Right renal cortex interstitium (tissue), 3 donors: ENCODE measurements around the gene THBS3. TPM values are rescaled to one million over a fixed set of nuclear protein-coding genes. Genes with fewer than 3 reads are reported as not detected.
"Not testable (repeated sequence)": the region's sequence is repeated elsewhere in the genome, so short reads cannot be mapped to it uniquely, and the experiment has no call there.

Source experiments
- DNase-seq, 3 donors: peaks; one replicate each; pipeline ENCODE4 v3.0.0-alpha.2; 2013; ENCODE audit warnings: low read depth in 3 of 3, low spot score in 2 of 3
- polyA plus RNA-seq, 3 donors: library from polyadenylated mRNA; unstranded; fragments of 120-200 nt; gene quantifications; one replicate each; pipeline ENCODE4 v1.2.1, GENCODE V29; 2013; ENCODE audit not compliant: insufficient read length in 3 of 3

Gene THBS3
- polyA plus RNA-seq, 3 donors, result 29.3 to 34.9 (median 31.9) TPM

DNA sequence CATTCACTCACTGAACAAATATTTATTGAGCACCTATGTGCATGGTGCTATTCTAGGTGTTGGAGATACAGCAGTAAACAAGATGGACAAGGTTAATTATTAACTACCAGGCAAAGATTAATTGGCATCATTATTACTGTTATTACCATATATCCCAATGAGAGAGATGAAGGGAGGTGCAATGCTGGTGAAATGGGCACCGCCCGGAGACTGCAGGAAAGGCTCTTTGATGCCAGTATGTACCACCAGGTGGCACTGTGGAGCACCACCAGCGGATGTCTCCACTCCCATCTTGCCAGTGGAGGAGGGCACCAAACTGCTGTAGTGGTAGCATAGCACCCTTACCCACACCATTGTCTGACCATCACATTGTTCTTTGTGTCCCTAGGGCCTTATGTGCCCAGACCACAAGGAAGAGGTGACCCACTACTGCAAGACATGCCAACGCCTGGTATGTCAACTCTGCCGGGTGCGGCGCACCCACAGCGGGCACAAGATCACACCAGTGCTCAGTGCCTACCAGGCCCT is 31.1 kb downstream of the THBS3 start:
- DNase-seq, result no peak

- DNase-seq, result no peak
Measured at GRCh38 chr1:155175927-155176371, 31.7 kb downstream of the THBS3 start.

DNA sequence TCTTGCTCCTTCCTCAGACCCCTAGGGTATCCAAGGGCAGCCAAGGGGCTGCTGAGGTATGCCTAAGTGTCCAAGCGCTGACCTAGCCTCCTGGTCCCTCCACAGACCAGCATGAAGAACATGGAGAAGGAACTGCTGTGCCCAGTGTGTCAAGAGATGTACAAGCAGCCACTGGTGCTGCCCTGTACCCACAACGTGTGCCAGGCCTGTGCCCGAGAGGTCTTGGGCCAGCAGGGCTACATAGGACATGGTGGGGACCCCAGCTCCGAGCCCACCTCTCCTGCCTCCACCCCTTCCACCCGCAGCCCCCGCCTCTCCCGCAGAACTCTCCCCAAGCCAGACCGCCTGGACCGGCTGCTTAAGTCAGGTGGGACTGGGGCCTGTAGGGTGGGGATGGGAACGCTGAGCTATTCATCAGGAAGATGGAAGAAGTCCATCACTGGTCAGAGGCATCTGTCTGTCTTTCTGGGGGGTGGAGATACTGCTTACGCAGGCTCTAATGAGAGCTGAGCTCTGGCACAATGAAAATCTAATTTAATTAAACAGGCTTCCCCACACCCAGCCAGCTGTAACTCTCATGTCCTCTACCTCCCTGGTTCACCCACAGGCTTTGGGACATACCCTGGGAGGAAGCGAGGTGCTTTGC is 32.3 kb downstream of the THBS3 start:
- DNase-seq, result no peak

GRCh38 chr1:155174324-155175280 is 33.1 kb downstream of the THBS3 start:
- no peak for DNase-seq

GRCh38 chr1:155173478-155174323 is 34.0 kb downstream of the THBS3 start, which contains the start of gene TRIM46:
Gene TRIM46, plus strand, starts transcription at chr1:155173849. Its CDS starts 118 bp downstream, at chr1:155173967.
- DNase-seq, result no peak

- peak in 2 of 3 donors; percentile 93 for DNase-seq
Measured at GRCh38 chr1:155172732-155173477, 34.8 kb downstream of the THBS3 start, which contains the start of gene KRTCAP2. Gene KRTCAP2, minus strand, starts transcription at chr1:155173304. Its CDS starts 80 bp downstream, at chr1:155173224.

- DNase-seq, result no peak
Measured at GRCh38 chr1:155171836-155172731, 35.6 kb downstream of the THBS3 start.

DNA sequence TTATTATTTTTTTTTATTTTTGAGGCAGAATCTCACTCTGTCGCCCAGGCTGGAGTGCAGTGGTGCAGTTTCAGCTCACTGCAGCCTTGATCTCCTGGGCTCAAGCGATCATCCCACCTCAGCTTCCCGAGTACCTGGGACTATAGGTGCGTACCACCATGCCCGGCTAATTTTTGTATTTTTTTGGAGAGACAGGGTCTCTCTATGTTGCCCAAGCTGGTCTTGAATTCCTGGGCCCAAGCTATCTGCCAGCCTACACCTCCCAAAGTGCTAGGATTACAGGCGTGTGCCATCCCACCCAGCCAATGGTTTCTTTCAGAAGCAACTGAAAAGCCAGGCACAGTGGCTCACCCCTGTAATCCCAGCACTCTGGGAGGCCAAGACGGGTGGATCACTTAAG is 36.9 kb downstream of the THBS3 start:
- no peak for DNase-seq

DNA sequence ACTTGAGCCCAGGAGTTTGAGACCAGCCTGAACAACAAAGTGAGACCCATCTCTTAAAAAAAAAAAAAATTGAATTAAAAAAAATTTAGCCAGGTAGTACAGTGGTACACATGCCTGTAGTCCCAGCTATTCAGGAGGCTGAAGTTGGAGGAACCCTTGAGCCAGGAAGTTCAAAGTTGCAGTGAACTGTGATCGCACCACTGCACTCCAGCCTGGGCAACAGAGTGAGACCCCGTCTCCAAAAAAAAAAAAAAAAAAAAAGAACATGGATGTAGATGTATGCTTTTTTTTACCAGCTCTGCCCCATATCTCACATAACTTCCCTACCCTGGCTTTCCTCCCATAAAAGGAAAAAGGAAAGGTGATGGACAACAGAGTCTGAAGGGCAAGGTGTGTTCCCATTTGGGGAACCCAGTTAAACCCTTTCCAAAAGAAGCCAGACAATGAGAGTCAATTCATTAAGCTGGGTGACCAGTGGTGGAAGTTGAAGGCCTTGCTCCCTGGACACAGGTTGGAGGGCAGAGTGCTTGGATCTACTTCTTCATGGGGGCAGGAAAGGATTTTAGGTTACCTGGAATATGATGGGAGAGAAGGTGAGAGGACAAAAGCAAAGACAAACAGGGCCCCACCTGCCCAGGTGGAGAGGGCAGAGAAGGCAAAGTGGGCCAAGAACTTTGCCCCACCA is 37.5 kb downstream of the THBS3 start:
- no peak for DNase-seq

GRCh38 chr1:155169541-155169940 is 38.2 kb downstream of the THBS3 start:
- DNase-seq, result no peak

DNA sequence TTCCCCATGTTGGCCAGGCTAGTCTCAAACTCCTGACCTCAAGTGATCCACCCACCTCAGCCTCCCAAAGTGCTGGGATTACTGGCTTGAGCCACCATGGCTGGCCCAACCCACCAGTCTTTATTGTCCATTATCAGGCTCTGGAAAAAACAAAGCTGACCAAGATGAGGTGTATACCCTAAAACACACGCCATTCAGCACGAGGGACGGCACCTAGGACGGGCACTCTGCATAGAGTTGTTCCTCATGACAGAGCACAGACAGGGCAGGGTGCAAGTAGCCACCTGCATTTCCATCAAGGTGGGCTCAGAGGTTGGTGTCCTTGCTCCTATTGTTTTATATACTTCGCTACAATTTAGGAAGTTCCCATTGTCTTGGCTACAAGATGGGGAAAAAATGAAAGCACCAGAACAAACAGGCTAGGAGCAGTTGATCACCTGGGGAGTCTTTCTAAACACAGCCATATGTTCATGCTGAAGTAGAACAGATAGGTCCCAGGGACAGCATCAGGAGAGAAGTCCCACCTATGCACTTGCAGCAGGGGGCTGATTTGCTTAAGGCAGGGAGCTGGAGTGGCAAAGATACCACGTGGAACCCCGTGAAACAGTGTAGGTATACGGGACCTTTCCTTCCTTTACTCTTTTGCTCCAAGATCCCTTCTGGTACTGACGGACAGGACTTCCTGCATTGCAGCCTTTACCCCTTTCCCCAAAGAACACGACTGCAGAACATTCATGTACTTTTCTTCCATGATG is 39.1 kb downstream of the THBS3 start:
- DNase-seq, result no peak

GRCh38 chr1:155168105-155168445 is 39.6 kb downstream of the THBS3 start:
- not testable (repeated sequence) for DNase-seq

DNA sequence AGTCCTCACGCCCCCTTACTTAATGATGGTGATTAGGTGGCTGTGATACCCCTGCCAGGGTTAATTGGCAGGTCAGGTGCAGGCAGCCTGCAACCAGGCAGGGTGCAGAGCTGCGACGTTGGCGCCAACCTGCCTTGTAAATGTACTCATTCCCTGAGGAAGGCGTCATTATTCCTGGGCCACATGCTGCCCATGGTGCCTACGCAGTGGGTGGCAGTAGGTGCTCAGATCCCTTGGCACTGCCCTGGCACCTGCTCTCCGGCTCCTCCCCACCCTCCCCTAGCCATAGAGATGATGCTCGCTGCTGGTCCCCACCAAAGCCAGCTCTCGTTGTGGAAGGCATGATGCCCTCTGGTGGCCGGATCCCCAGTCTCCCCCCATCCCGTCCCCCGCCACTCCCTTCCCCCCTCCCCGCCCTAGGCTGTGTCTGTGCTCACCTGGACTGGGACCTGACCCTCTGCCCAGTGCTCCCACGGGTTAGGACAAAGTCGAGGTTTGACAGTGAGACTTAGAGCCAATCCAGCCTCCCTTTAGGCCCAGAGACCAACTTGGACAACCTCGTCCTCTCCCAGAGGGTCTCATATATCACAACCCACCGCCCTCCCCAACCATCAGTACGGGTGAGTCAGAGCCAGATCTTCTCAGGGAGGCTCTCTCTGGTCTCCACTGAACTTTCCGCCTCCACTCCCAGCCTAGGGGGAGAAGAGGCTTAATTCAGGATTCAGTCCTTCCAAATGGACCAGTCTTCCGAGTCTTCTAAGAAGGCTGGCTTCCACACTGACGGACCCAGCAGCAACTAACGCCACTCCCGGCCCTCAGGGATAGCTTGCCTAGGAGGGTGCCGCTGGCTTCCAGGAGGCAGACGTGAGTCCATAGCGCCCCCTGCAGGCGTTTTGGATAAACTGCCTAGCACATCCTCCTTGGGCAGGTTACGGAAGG is 40.3 kb downstream of the THBS3 start:
- no peak for DNase-seq

GRCh38 chr1:155166471-155167165 is 41.1 kb downstream of the THBS3 start:
- no peak for DNase-seq

GRCh38 chr1:155166051-155166470 is 41.6 kb downstream of the THBS3 start:
- DNase-seq, result no peak

GRCh38 chr1:155164625-155165024 is 43.1 kb downstream of the THBS3 start:
- not testable (repeated sequence) for DNase-seq
